H1 (cell line): ENCODE measurements around the gene RND3.

ENCODE experiments used
- CHD2 ChIP-seq: IDR thresholded peaks from 2 replicates; pipeline ENCODE4 v1.6.1; 2012; ENCODE audit warnings: low read length, improper control_type of control experiment
- CREB1 ChIP-seq: IDR thresholded peaks from 2 replicates; pipeline ENCODE4 v1.6.1; 2012; ENCODE audit warnings: inconsistent platforms
- EP300 ChIP-seq, 2 experiments: IDR thresholded peaks; 1 replicate in 1 of 2; 2 replicates in 1 of 2; pipeline ENCODE4 v1.6.1; 2011 to 2012; ENCODE audit warnings: low read depth in 2 of 2, low read length in 2 of 2, mild to moderate bottlenecking in 2 of 2, borderline replicate concordance in 1 of 2, inconsistent platforms in 1 of 2, moderate library complexity in 1 of 2
- EZH2 ChIP-seq: fragments of 200-600 bp; sonication (generic); IDR thresholded peaks from 2 replicates; pipeline ENCODE4 v1.7.1; 2012; ENCODE audit warnings: low read depth, mild to moderate bottlenecking, moderate library complexity, low read length, inconsistent platforms; ENCODE audit not compliant: severe bottlenecking
- NRF1 ChIP-seq: IDR thresholded peaks from 2 replicates; pipeline ENCODE4 v1.6.1; 2011; ENCODE audit warnings: mild to moderate bottlenecking, low read depth, low read length, improper control_type of control experiment
- ZNF274 ChIP-seq: IDR thresholded peaks from 2 replicates; pipeline ENCODE4 v1.7.0; 2012; ENCODE audit warnings: low read length, borderline replicate concordance; ENCODE audit errors: extremely low read depth
- TF ChIP-seq, protein P1 (sequence below), 3 experiments: IDR thresholded peaks; 1 replicate in 2 of 3; 2 replicates in 1 of 3; pipeline versions ENCODE4 v1.5.1 to v1.6.1; 2011; ENCODE audit warnings: low read length in 3 of 3, mild to moderate bottlenecking in 3 of 3, inconsistent platforms in 2 of 3, low read depth in 1 of 3, moderate library complexity in 1 of 3; ENCODE audit not compliant: insufficient read depth in 1 of 3; ENCODE audit errors: control extremely low read depth in 1 of 3
- TF ChIP-seq, protein P2 (sequence below): IDR thresholded peaks from 2 replicates; pipeline ENCODE4 v1.6.1; 2012; ENCODE audit warnings: inconsistent platforms

DNA sequence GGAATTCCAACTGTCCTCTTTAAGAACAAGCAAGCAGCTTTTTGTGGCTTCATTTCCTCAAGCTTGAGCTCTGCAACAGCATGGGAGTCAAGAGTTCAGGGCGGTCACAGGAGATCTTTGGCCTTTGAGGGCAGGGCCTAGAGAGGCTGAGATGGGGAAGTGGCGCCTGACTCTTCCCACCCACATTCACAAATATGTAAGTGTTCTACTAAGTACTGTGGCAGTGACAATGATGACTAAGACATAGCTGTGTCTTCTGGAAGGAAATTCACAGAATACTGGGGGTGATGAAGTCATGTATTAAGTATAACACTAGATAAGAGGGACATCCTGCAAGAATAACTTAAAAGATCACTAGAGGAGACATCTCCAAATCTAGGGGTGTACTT, 15.0 kb downstream of the RND3 start:
- TF ChIP-seq CHD2 (no peak), CREB1 (no peak), EZH2 (no peak), NRF1 (no peak), ZNF274 (no peak), EP300 (IDR thresholded peaks at IDR 0.05; ENCODE audit: borderline replicate concordance in 1 of 2, low read depth in 2 of 2, low read length in 2 of 2) (no peak)
- TF ChIP-seq, protein P1, sequence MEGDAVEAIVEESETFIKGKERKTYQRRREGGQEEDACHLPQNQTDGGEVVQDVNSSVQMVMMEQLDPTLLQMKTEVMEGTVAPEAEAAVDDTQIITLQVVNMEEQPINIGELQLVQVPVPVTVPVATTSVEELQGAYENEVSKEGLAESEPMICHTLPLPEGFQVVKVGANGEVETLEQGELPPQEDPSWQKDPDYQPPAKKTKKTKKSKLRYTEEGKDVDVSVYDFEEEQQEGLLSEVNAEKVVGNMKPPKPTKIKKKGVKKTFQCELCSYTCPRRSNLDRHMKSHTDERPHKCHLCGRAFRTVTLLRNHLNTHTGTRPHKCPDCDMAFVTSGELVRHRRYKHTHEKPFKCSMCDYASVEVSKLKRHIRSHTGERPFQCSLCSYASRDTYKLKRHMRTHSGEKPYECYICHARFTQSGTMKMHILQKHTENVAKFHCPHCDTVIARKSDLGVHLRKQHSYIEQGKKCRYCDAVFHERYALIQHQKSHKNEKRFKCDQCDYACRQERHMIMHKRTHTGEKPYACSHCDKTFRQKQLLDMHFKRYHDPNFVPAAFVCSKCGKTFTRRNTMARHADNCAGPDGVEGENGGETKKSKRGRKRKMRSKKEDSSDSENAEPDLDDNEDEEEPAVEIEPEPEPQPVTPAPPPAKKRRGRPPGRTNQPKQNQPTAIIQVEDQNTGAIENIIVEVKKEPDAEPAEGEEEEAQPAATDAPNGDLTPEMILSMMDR (IDR thresholded peaks at IDR 0.05; ENCODE audit: control extremely low read depth in 1 of 3, insufficient read depth in 1 of 3, low read depth in 1 of 3, low read length in 3 of 3) = no peak
- TF ChIP-seq, protein P2, sequence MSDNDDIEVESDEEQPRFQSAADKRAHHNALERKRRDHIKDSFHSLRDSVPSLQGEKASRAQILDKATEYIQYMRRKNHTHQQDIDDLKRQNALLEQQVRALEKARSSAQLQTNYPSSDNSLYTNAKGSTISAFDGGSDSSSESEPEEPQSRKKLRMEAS = no peak
